ENCODE measurements around the gene BAIAP3. TPM values are rescaled to one million over a fixed set of nuclear protein-coding genes. Genes with fewer than 3 reads are reported as not detected.

The BAIAP3 gene
- total and polyA plus RNA-seq, 3 experiments from 2014 or later = 7.2 to 8.3 (median 7.5) TPM

GRCh38 chr16:1377406-1378010, 44.1 kb downstream of the BAIAP3 start:
- no peaks in the 10 kb centered on the region for H3K9me3 Mint-ChIP-seq
- H3K4me3 Mint-ChIP-seq = peak overlapping the region in 2 of 7 donors; percentile 3 to 10
- peaks cover 9% of the 10 kb centered on the region for H3K4me1 ChIP-seq (ENCODE audit: insufficient read depth, low read length)
- CTCF ChIA-PET = interaction anchor here (4.2 kb wide), 1 partner anchor 13 kb away, joined by 18 read pairs; no protein-coding TSS in a partner anchor
- no peak overlapping the region for H3K4me3 ChIP-seq (ENCODE audit: low read length)
- no peaks in the 10 kb centered on the region for H3K27me3 Mint-ChIP-seq
- H3K36me3 ChIP-seq (ENCODE audit: insufficient read depth, low read length) = no peaks in the 10 kb centered on the region
- H3K36me3 Mint-ChIP-seq = peaks cover 0 to 38% (median 3%) of the 10 kb centered on the region in 3 donors
- H3K9me3 ChIP-seq (ENCODE audit: low read length) = no peaks in the 10 kb centered on the region
- H3K27ac Mint-ChIP-seq = peak overlapping the region in 3 of 8 donors; percentile 58 to 67 (median 63)
- no peaks in the 10 kb centered on the region for H3K27me3 ChIP-seq (ENCODE audit: insufficient read depth, low read length, poor library complexity, severe bottlenecking)
- peak overlapping the region; percentile 59 for H3K27ac ChIP-seq (ENCODE audit: low read depth, low read length)
- POLR2A ChIA-PET = no interaction called here
- H3K4me1 Mint-ChIP-seq = peaks cover 11 to 23% (median 14%) of the 10 kb centered on the region in 3 donors
- DNase-seq = no peak

GRCh38 chr16:1378087-1378803, 44.8 kb downstream of the BAIAP3 start:
- no peaks in the 10 kb centered on the region for H3K9me3 Mint-ChIP-seq
- no peak overlapping the region for H3K4me3 ChIP-seq (ENCODE audit: low read length)
- peaks cover 0 to 1% of the 10 kb centered on the region in 2 donors for H3K27me3 Mint-ChIP-seq
- peaks cover 0 to 41% (median 3%) of the 10 kb centered on the region in 3 donors for H3K36me3 Mint-ChIP-seq
- H3K27ac ChIP-seq (ENCODE audit: low read depth, low read length) = peak overlapping the region; percentile 59
- H3K27me3 ChIP-seq (ENCODE audit: insufficient read depth, low read length, poor library complexity, severe bottlenecking) = no peaks in the 10 kb centered on the region
- H3K36me3 ChIP-seq (ENCODE audit: insufficient read depth, low read length) = no peaks in the 10 kb centered on the region
- peaks cover 9% of the 10 kb centered on the region for H3K4me1 ChIP-seq (ENCODE audit: insufficient read depth, low read length)
- CTCF ChIA-PET = interaction anchor here (0.6 to 4.2 kb wide), 4 partner anchors 14 to 434 kb away, joined by 3 to 18 read pairs (median 4); no protein-coding TSS in a partner anchor
- peak overlapping the region in 5 of 8 donors; percentile 27 to 94 (median 48) for H3K27ac Mint-ChIP-seq
- peak overlapping the region; percentile 10 to 78 (median 59) for H3K4me3 Mint-ChIP-seq
- H3K4me1 Mint-ChIP-seq = peaks cover 11 to 23% (median 14%) of the 10 kb centered on the region in 3 donors
- no peaks in the 10 kb centered on the region for H3K9me3 ChIP-seq (ENCODE audit: low read length)
- DNase-seq = no peak
- POLR2A ChIA-PET = no interaction called here

DNA sequence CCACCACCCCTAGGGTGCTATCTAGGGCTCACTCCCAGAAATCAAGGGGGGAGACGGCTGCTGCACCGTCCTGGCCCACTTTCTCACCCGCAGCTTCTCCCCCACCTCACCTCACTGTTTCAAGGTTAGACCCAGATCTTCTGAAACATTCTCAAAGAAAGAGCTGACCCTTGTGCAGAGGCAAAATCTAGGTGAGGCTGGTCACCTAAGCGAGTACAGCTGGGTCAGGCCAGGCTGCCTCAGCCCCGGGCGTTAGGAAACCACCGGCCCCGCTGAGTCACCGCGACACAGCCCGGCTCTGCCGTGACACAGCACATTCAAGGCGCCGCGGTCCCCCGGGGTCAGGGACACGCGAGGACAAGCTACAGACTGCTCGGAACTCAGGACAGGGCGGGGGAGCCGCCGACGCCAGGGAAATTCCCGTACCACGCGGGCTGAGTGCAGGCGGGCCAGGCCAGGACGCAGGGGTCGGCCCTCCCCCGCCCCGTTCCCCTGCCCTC, 45.4 kb downstream of the BAIAP3 start:
- peaks cover 11 to 23% (median 14%) of the 10 kb centered on the region in 3 donors for H3K4me1 Mint-ChIP-seq
- Histone ChIP-seq H3K4me1 (ENCODE audit: insufficient read depth, low read length) (peaks cover 9% of the 10 kb centered on the region), H3K4me3 (ENCODE audit: low read length) (no peak overlapping the region), H3K36me3 (ENCODE audit: insufficient read depth, low read length) (no peaks in the 10 kb centered on the region), H3K27ac (ENCODE audit: low read depth, low read length) (peak overlapping the region; percentile 59), H3K27me3 (ENCODE audit: insufficient read depth, low read length, poor library complexity, severe bottlenecking) (no peaks in the 10 kb centered on the region), H3K9me3 (ENCODE audit: low read length) (no peaks in the 10 kb centered on the region)
- POLR2A ChIA-PET = no interaction called here
- peaks cover 0 to 1% of the 10 kb centered on the region in 2 donors for H3K27me3 Mint-ChIP-seq
- DNase-seq = peak in 4 of 5 donors; percentile 49 to 75 (median 63)
- CTCF ChIA-PET = interaction anchor here (0.5 to 4.2 kb wide), 4 partner anchors 15 to 77 kb away, joined by 3 to 18 read pairs (median 4); no protein-coding TSS in a partner anchor
- H3K4me3 Mint-ChIP-seq = peak overlapping the region; percentile 19 to 78 (median 63)
- peak overlapping the region in 7 of 8 donors; percentile 44 to 94 (median 67) for H3K27ac Mint-ChIP-seq
- H3K9me3 Mint-ChIP-seq = no peaks in the 10 kb centered on the region
- peaks cover 0 to 44% (median 3%) of the 10 kb centered on the region in 3 donors for H3K36me3 Mint-ChIP-seq

DNA sequence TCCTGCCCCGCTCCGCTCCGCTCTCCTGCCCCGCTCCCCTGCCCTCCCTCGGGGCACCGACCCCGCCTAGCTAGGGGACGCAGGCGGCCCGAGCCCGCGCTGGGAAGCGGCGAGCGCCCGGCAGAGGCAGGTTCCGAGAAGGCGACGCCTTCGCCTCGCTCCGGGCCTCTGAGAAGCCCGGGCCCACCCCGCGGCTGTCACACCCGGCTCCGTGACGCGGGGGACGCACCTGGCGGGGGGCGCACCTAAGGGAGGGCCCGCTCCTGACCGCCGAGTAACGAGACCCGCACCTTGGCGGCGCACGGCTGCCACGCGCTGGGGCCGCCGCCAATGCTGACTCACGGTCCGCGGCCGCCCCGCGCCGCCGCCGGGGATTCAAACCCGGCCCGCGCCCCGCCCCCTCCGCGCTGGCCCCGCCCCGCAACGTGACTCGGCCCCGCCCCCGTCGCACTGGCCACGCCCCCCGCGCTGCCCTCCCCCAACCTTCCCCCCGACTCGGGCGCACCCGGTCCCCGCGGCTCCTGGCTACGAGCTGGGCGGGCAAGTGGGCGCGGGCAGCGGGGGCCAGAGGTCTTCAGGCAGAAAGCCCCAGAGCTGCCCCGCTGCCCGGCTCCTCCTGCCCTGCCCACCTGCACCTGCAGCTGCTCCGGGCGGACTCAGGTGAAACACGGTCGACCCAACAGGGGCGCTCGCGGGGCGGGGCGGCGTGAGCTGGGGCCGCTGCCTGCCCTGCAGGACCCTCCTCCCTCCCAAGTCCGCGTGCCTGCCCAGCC, 46.0 kb downstream of the BAIAP3 start:
- Mint-ChIP-seq H3K27ac (peak overlapping the region in 7 of 8 donors; percentile 29 to 82 (median 76)), H3K4me3 (peak overlapping the region; percentile 42 to 87 (median 76)), H3K36me3 (peaks cover 0 to 42% (median 3%) of the 10 kb centered on the region in 3 donors), H3K4me1 (peaks cover 11 to 23% (median 14%) of the 10 kb centered on the region in 3 donors), H3K27me3 (peaks cover 0 to 1% of the 10 kb centered on the region in 2 donors), H3K9me3 (no peaks in the 10 kb centered on the region)
- Histone ChIP-seq H3K4me3 (ENCODE audit: low read length) (no peak overlapping the region), H3K9me3 (ENCODE audit: low read length) (no peaks in the 10 kb centered on the region), H3K27ac (ENCODE audit: low read depth, low read length) (peak overlapping the region; percentile 59), H3K36me3 (ENCODE audit: insufficient read depth, low read length) (no peaks in the 10 kb centered on the region), H3K4me1 (ENCODE audit: insufficient read depth, low read length) (peaks cover 9% of the 10 kb centered on the region), H3K27me3 (ENCODE audit: insufficient read depth, low read length, poor library complexity, severe bottlenecking) (no peaks in the 10 kb centered on the region)
- DNase-seq = peak; percentile 57 to 78 (median 59)
- ChIA-PET CTCF (interaction anchor here (0.5 to 4.2 kb wide), 3 partner anchors 15 to 78 kb away, joined by 3 to 18 read pairs (median 6); no protein-coding TSS in a partner anchor), POLR2A (no interaction called here)

GRCh38 chr16:1380195-1380594, 46.8 kb downstream of the BAIAP3 start:
- H3K4me3 ChIP-seq (ENCODE audit: low read length) = no peak overlapping the region
- no peaks in the 10 kb centered on the region for H3K27me3 ChIP-seq (ENCODE audit: insufficient read depth, low read length, poor library complexity, severe bottlenecking)
- ChIA-PET CTCF (interaction anchor here (4.2 kb wide), 1 partner anchor 16 kb away, joined by 18 read pairs; no protein-coding TSS in a partner anchor), POLR2A (no interaction called here)
- no peaks in the 10 kb centered on the region for H3K36me3 ChIP-seq (ENCODE audit: insufficient read depth, low read length)
- H3K27ac ChIP-seq (ENCODE audit: low read depth, low read length) = no peak overlapping the region
- Mint-ChIP-seq H3K4me3 (peak overlapping the region; percentile 42 to 87 (median 76)), H3K9me3 (no peaks in the 10 kb centered on the region), H3K4me1 (peaks cover 11 to 23% (median 14%) of the 10 kb centered on the region in 3 donors), H3K27ac (peak overlapping the region in 7 of 8 donors; percentile 29 to 82 (median 76)), H3K36me3 (peaks cover 0 to 45% (median 3%) of the 10 kb centered on the region in 3 donors), H3K27me3 (peaks cover 0 to 1% of the 10 kb centered on the region in 2 donors)
- no peak for DNase-seq
- no peaks in the 10 kb centered on the region for H3K9me3 ChIP-seq (ENCODE audit: low read length)
- H3K4me1 ChIP-seq (ENCODE audit: insufficient read depth, low read length) = peaks cover 9% of the 10 kb centered on the region

- CTCF ChIA-PET = no interaction called here
- Histone ChIP-seq H3K27me3 (ENCODE audit: insufficient read depth, low read length, poor library complexity, severe bottlenecking) (no peaks in the 10 kb centered on the region), H3K4me1 (ENCODE audit: insufficient read depth, low read length) (peaks cover 9% of the 10 kb centered on the region), H3K9me3 (ENCODE audit: low read length) (no peaks in the 10 kb centered on the region), H3K36me3 (ENCODE audit: insufficient read depth, low read length) (no peaks in the 10 kb centered on the region), H3K4me3 (ENCODE audit: low read length) (no peak overlapping the region), H3K27ac (ENCODE audit: low read depth, low read length) (no peak overlapping the region)
- POLR2A ChIA-PET = no interaction called here
- no peaks in the 10 kb centered on the region for H3K9me3 Mint-ChIP-seq
- H3K4me3 Mint-ChIP-seq = peak overlapping the region in 1 of 7 donors; percentile 10
- DNase-seq = no peak
- H3K36me3 Mint-ChIP-seq = peaks cover 0 to 44% (median 3%) of the 10 kb centered on the region in 3 donors
- no peak overlapping the region for H3K27ac Mint-ChIP-seq
- H3K27me3 Mint-ChIP-seq = peaks cover 0 to 1% of the 10 kb centered on the region in 2 donors
- peaks cover 11 to 23% (median 11%) of the 10 kb centered on the region in 3 donors for H3K4me1 Mint-ChIP-seq
Measured at GRCh38 chr16:1381612-1382406, 48.4 kb downstream of the BAIAP3 start.

- CTCF ChIA-PET = no interaction called here
- POLR2A ChIA-PET = interaction anchor here (0.7 kb wide), 1 partner anchor 172 kb away, joined by 5 read pairs; no protein-coding TSS in a partner anchor
- Mint-ChIP-seq H3K36me3 (peaks cover 0 to 49% (median 3%) of the 10 kb centered on the region in 3 donors), H3K27me3 (peaks cover 0 to 1% of the 10 kb centered on the region in 2 donors), H3K4me3 (no peak overlapping the region), H3K4me1 (peaks cover 9 to 14% (median 9%) of the 10 kb centered on the region in 3 donors), H3K9me3 (no peaks in the 10 kb centered on the region), H3K27ac (no peak overlapping the region)
- DNase-seq = no peak
- Histone ChIP-seq H3K27ac (ENCODE audit: low read depth, low read length) (no peak overlapping the region), H3K36me3 (ENCODE audit: insufficient read depth, low read length) (no peaks in the 10 kb centered on the region), H3K4me3 (ENCODE audit: low read length) (no peak overlapping the region), H3K9me3 (ENCODE audit: low read length) (no peaks in the 10 kb centered on the region), H3K27me3 (ENCODE audit: insufficient read depth, low read length, poor library complexity, severe bottlenecking) (no peaks in the 10 kb centered on the region), H3K4me1 (ENCODE audit: insufficient read depth, low read length) (peaks cover 9% of the 10 kb centered on the region)
Measured at GRCh38 chr16:1383556-1383955, 50.1 kb downstream of the BAIAP3 start.
